Calu3 (cell line): ENCODE measurements around the gene HSBP1L1. TPM values are rescaled to one million over a fixed set of nuclear protein-coding genes. Genes with fewer than 3 reads are reported as not detected.

Experiments used
- BruUV-seq: library from RNA; stranded (reverse); fragments of 400-500 nt; replicated peaks from 2 replicates; lab custom pipeline; 2021; lab: Mats Ljungman, UMichigan
- CTCF ChIA-PET: fragments of 300-600 bp; sonication (Branson Sonifier 250); formaldehyde crosslinking; loops from one replicate; lab custom pipeline; 2022; ENCODE audit warnings: antibody characterized with exemption; lab: Charles Lee
- DNase-seq: peaks from one replicate; pipeline ENCODE4 v3.0.0; 2022
- H3K27ac Mint-ChIP-seq: one replicate; pipeline ENCODE4 v1.8.0; 2022; ENCODE audit warnings: mixed read lengths; ENCODE audit not compliant: unreplicated experiment
- H3K27me3 Mint-ChIP-seq: one replicate; pipeline ENCODE4 v1.8.0; 2022; ENCODE audit warnings: mixed read lengths; ENCODE audit not compliant: unreplicated experiment
- H3K36me3 Mint-ChIP-seq: one replicate; pipeline ENCODE4 v1.8.0; 2022; ENCODE audit warnings: mild to moderate bottlenecking, moderate library complexity, mixed read lengths; ENCODE audit not compliant: insufficient read depth, unreplicated experiment
- H3K4me1 Mint-ChIP-seq: one replicate; pipeline ENCODE4 v1.8.0; 2022; ENCODE audit warnings: mild to moderate bottlenecking, low read depth, mixed read lengths; ENCODE audit not compliant: unreplicated experiment
- H3K4me3 Mint-ChIP-seq: one replicate; pipeline ENCODE4 v1.8.0; 2022; ENCODE audit warnings: mild to moderate bottlenecking, low read depth, moderate library complexity, mixed read lengths; ENCODE audit not compliant: unreplicated experiment
- H3K9me3 Mint-ChIP-seq: one replicate; pipeline ENCODE4 v1.8.0; 2022; ENCODE audit warnings: low read depth, mixed read lengths; ENCODE audit not compliant: unreplicated experiment
- intact Hi-C: fragments of 100-400 bp; cut with micrococcal nuclease; formaldehyde crosslinking; loops from one replicate; pipeline ENCODE4 v1.10.0; 2022; ENCODE audit not compliant: unreplicated experiment
- total RNA-seq: library from RNA; stranded (reverse); gene quantifications from 2 replicates; pipeline ENCODE4 v1.2.3, GENCODE V29; 2022
- TF ChIP-seq, protein P1 (sequence below): fragments of 200-600 bp; IDR thresholded peaks from one replicate; pipeline ENCODE4 v1.8.0; 2022; ENCODE audit warnings: antibody characterized with exemption; ENCODE audit not compliant: unreplicated experiment

Gene HSBP1L1
- total RNA-seq, 1 experiment from 2014 or later, result 18.8 TPM

DNA sequence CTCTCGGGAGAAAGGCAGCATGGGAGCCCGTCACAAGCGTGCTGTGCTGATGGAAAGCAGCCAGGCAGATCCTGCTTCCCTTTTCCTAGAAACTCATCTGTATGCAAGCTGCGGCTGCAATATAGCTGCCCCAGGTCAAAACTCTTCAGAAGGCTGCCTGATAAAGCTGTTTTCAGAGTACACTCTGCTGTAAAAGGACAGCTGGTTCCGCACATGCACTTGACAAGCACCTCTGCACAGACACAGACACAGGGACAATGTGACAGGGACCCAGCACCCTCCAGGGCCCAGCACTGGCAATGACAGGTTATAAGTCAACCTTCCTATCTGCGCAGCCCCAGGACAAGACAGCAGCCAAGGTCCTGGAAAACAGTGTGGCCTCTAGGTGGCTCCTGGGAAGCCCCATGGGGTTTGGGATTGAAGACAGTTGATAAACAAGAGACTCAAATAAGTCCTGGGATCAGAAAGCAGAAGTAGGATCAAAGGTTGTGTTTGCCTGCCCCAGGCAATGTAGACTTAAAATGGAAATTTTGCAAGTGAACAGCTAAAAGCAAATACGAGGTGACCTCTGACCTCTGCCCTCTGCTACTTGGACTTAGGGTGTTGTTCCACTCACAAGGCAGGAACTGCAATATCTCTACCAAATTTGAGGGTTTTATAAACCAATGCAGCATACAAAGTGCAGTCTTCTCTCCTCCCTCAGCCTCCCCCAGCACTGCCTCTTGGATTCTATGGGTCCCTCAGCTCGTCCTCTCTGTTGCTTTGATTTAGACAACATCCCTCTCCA lies 29.9 kb upstream of the HSBP1L1 start:
- Mint-ChIP-seq H3K4me1 (no peaks in the 10 kb centered on the region), H3K9me3 (peaks cover 16% of the 10 kb centered on the region), H3K4me3 (no peak overlapping the region), H3K36me3 (peaks cover 11% of the 10 kb centered on the region), H3K27ac (no peak overlapping the region), H3K27me3 (no peaks in the 10 kb centered on the region)
- DNase-seq, result no peak
- TF ChIP-seq, protein P1, sequence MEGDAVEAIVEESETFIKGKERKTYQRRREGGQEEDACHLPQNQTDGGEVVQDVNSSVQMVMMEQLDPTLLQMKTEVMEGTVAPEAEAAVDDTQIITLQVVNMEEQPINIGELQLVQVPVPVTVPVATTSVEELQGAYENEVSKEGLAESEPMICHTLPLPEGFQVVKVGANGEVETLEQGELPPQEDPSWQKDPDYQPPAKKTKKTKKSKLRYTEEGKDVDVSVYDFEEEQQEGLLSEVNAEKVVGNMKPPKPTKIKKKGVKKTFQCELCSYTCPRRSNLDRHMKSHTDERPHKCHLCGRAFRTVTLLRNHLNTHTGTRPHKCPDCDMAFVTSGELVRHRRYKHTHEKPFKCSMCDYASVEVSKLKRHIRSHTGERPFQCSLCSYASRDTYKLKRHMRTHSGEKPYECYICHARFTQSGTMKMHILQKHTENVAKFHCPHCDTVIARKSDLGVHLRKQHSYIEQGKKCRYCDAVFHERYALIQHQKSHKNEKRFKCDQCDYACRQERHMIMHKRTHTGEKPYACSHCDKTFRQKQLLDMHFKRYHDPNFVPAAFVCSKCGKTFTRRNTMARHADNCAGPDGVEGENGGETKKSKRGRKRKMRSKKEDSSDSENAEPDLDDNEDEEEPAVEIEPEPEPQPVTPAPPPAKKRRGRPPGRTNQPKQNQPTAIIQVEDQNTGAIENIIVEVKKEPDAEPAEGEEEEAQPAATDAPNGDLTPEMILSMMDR, result no peak
- BruUV-seq, result no TSS peak
- intact Hi-C loops, result no loop called here
- CTCF ChIA-PET, result no interaction called here

DNA sequence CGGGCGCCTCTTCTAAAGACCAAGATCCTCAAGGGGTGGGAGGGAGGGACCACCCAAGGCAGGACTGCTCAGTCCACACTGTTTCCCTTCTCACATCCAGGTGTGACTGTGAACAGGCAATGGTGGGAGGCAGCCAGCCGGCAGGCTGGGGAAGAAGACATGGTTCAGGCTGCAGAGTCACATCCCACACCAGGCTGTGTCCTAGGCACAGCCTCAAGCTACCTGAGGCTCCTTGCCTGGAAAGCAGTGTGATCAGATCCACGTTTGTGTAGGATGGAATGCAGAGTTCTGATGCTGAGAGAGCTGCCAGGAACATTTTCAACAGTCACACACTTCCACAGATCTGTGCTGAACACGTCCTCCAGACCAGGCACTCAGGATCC lies 29.4 kb upstream of the HSBP1L1 start:
- H3K9me3 Mint-ChIP-seq, result peaks cover 12% of the 10 kb centered on the region
- H3K36me3 Mint-ChIP-seq, result peaks cover 11% of the 10 kb centered on the region
- no peaks in the 10 kb centered on the region for H3K27me3 Mint-ChIP-seq
- TF ChIP-seq, protein P1, result no peak
- CTCF ChIA-PET, result no interaction called here
- no peak overlapping the region for H3K27ac Mint-ChIP-seq
- no peak overlapping the region for H3K4me3 Mint-ChIP-seq
- no peak for DNase-seq
- intact Hi-C loops, result no loop called here
- no TSS peak for BruUV-seq
- H3K4me1 Mint-ChIP-seq, result no peaks in the 10 kb centered on the region

DNA sequence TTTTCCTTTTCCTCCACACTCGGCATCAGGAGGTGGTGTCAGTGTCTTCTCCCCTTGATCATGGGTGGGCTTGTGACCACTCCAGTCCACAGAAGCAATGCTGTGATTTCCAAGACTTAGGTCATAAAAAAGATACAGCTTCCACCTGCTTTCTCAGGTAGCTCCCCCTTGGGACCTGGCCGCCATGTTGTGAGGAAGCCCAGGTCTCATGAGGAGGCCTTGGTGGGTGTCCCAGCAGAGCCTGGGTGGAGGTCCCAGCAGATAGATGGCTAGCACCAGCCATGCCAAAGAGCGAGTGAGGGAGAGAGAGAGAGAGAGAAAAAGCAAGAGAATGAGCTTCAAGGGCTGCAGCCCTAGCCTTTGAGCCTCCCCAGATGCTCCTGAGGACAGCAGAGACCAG lies 28.9 kb upstream of the HSBP1L1 start:
- H3K27me3 Mint-ChIP-seq, result no peaks in the 10 kb centered on the region
- no peaks in the 10 kb centered on the region for H3K4me1 Mint-ChIP-seq
- peaks cover 11% of the 10 kb centered on the region for H3K36me3 Mint-ChIP-seq
- intact Hi-C loops, result no loop called here
- no peak for DNase-seq
- TF ChIP-seq, protein P1, result no peak
- no peak overlapping the region for H3K27ac Mint-ChIP-seq
- BruUV-seq, result no TSS peak
- CTCF ChIA-PET, result no interaction called here
- H3K9me3 Mint-ChIP-seq, result peaks cover 12% of the 10 kb centered on the region
- H3K4me3 Mint-ChIP-seq, result no peak overlapping the region

DNA sequence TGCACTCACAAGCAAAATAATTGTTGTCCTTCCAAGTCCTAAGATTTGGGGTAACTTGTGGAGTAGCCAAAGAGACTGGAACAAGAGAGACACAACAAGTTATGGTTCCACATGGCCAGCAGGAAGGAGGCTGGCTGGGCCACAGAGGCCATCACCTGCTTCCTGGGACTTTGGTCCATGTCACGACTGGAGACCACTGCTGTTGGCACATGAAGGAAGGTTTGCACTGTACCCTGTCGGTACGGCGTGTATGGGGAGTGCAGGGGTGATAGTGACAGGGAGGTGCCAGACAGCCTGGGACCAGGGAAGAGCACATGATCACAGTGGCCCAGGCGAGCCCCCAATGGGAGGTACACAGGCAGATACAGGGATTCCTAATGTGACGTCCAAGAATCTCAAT lies 28.5 kb upstream of the HSBP1L1 start:
- no peaks in the 10 kb centered on the region for H3K27me3 Mint-ChIP-seq
- CTCF ChIA-PET, result no interaction called here
- TF ChIP-seq, protein P1, result no peak
- peaks cover 12% of the 10 kb centered on the region for H3K9me3 Mint-ChIP-seq
- no peak overlapping the region for H3K4me3 Mint-ChIP-seq
- no TSS peak for BruUV-seq
- H3K4me1 Mint-ChIP-seq, result no peaks in the 10 kb centered on the region
- H3K27ac Mint-ChIP-seq, result no peak overlapping the region
- peaks cover 11% of the 10 kb centered on the region for H3K36me3 Mint-ChIP-seq
- intact Hi-C loops, result no loop called here
- DNase-seq, result no peak
